GM19025 (cell line): Measurements from ENCODE around the gene DCUN1D1.

Experiments
- ATAC-seq: cut with Tn5 transposase; IDR thresholded peaks from one replicate; pipeline ENCODE4 v1.9.1; 2021; ENCODE audit warnings: mild to moderate bottlenecking, low read depth, moderate library complexity; ENCODE audit not compliant: unreplicated experiment

Gene DCUN1D1

GRCh38 chr3:182937293-182938051 is 42.9 kb downstream of the DCUN1D1 start:
- peak; percentile 78 for ATAC-seq

DNA sequence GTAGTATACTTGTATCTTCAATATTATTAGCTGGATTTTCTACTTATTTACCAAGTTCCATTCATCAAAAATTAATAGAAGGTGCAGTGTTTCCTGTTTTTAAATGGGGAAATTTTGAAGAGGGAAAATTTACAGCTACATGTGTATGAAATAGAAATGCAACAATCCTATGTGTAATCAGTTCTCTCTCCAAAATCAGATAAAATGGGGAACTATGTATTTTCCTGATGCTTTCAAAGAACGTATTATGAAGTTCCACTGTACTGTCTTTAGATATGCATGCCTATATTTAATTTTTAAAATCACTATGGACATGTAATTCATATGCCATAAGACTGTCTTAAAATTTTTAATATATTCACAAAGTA is 43.4 kb downstream of the DCUN1D1 start:
- no peak for ATAC-seq

DNA sequence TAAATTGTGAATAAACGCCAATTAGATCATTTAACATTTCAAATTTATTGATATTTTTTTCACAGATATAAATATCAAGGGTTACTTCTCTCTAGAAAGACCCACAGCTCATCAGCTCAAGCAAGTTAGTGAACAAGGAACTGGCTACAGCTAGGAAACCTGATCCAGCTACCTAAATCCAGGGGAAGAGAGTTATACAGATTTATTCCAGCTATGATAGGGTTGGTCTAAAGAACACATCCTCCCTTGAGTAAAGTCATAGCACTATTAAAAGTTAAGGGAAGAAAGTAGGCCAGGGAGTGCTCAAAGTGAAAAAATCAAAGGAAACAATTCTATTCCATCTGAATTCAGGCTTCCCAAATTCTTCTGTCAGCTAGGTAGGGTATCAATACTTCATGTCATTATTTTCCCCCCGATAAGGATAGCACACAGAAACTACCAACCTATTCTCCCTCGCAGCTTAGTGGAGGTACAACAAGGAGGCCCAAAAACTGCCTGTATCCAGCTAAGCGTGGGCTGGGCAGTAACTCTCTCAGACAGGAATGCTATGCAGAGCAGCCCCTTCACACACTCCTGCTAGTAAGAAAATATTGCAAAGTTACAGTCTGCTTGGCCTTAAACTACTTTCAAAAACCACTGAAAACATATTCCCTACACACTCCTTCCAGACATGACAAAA is 44.0 kb downstream of the DCUN1D1 start:
- ATAC-seq: no peak

DNA sequence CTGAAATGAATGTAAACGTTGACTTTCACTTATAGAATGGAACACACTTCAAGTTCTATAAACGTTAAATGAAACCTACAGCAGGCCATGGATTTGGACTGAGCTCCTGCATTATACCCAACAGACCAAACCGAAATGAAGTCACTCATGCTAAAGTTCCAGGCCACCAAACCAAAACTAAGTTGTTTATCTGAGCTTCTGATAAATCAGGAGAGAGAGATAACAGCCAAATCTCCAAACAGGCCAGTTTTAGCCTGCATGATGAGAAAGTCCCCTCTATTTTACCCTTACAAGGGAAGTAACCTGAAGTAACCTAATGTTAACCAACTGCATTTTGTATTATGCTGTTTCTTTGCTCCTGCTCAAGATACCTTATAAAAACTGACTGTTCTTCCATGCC is 44.5 kb downstream of the DCUN1D1 start:
- ATAC-seq: no peak

GRCh38 chr3:182925944-182926337 is 54.4 kb downstream of the DCUN1D1 start:
- ATAC-seq: no peak

- peak; percentile 96 for ATAC-seq
These were observed 54.9 kb downstream of the DCUN1D1 start for GRCh38 chr3:182925330-182925943.

- ATAC-seq: no peak
These were observed 58.5 kb downstream of the DCUN1D1 start for GRCh38 chr3:182921665-182922355.

GRCh38 chr3:182920515-182921084 is 59.7 kb downstream of the DCUN1D1 start:
- ATAC-seq: no peak

GRCh38 chr3:182919866-182920357 is 60.4 kb downstream of the DCUN1D1 start:
- ATAC-seq: no peak

- ATAC-seq: no peak
These were observed 63.2 kb downstream of the DCUN1D1 start for GRCh38 chr3:182917134-182917533.

DNA sequence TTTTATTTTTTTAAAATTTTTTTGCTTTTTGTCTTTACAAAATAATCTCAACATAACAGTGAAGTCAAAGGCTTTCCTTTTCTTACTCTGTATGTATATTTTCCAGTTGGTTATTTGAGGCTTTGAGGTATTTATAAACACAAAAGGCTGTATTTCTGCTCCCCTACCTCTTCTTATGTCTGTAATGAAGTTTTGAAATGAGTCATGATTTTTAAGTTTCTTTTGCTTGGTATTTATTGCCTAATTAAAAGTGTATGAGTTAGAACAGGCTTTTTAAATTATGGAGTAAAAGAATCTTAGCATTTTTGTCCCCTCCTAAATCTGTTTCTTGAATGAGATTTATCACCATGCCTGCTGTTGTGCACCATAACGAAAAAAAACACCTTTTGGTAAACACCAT is 66.0 kb downstream of the DCUN1D1 start:
- ATAC-seq: peak; percentile 13

DNA sequence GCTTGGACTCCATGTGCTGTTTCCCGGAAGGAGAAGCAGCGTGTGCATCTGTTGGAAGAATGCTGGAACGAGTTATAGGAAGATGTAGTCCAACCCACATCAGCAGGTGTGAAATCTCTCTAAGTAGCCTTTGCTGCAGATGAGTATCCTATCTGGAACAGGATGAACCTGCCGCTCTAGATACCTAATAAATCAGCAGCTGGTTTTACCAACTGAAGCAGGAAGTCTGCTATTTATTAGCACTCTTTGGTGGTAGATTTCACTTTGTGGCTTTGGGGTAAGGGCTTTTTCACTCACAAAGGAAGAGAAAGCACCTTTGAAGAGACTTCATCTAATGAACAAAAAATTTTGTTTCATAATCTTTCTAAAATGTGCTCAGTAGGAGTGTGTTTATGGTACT is 66.4 kb downstream of the DCUN1D1 start:
- peak; percentile 81 for ATAC-seq

DNA sequence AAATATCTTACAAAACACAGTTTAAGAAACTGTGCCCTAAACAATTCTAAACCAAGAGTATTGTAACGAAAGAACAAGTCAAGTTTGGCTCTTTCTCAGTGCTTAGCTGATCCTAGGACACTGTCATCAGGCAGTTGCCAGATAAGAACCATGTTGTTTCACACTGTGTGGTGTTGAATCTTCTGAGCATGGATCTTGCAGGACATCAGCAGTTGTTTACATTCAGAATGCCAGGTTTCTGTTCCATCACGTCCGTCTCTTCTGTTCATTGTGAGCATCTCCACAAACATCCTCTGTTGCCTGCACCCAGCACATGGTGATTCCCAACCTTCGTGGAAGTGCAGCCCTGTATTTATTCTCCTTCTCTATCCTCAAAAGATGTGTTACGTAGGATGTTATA is 67.9 kb downstream of the DCUN1D1 start:
- no peak for ATAC-seq

DNA sequence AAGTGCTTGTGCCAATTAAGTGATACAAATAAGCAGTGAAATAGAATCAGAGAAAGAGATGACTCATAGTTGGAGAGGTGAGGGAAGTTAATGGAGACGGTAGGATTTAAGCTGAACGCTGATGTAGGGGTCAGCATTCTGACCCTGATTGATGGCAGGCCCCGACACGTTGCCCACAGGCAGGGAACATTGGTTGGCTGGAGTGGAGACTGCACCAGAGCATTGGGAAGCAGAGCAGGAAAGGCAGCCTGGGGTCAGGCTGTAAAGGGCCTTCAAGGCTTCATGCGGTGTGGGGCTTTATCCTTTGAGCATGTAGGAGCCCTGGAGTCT is 68.6 kb downstream of the DCUN1D1 start:
- no peak for ATAC-seq

DNA sequence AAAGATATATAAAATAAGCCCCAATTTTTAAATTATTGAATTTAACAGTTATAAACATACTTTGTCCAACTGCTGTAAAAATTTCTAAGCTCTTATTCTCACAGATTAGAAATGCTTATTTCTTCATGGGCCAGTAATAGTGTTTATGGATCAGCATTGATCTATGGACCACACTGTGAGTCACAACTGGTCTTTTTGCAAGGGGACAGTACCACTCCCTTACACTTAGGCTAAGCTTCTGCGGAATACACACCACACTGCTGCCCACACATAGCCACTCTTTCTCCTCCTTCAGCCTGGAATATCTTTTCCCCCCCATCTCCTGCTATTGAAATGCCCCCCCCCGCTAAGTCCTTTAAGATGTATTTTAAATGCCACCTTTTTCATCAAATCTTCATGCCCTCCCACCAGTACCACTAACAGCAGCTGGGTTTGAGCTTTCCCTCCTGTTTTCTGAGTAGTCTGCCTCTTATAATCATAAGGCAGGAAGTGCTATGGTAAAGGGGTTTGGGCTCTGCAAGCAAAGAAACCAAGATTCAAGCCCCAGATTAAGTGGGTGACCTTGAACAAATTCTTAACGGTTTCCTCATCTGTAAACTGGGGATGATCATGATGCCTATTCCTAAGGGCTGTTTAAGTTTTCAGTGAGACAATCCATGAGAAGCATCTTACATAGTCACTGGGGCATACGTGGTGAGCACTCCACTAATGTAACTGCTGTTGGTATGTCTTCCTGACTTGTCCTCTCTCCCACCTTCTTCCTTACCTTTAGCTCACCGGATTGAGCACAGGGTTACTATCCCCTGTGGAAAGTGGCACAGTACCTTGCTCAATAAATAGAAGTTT is 69.2 kb downstream of the DCUN1D1 start:
- ATAC-seq: no peak

GRCh38 chr3:182909318-182910040 is 70.9 kb downstream of the DCUN1D1 start:
- no peak for ATAC-seq

GRCh38 chr3:182908471-182908870 is 71.9 kb downstream of the DCUN1D1 start:
- ATAC-seq: no peak

- no peak for ATAC-seq
These were observed 74.3 kb downstream of the DCUN1D1 start for GRCh38 chr3:182906036-182906435.

DNA sequence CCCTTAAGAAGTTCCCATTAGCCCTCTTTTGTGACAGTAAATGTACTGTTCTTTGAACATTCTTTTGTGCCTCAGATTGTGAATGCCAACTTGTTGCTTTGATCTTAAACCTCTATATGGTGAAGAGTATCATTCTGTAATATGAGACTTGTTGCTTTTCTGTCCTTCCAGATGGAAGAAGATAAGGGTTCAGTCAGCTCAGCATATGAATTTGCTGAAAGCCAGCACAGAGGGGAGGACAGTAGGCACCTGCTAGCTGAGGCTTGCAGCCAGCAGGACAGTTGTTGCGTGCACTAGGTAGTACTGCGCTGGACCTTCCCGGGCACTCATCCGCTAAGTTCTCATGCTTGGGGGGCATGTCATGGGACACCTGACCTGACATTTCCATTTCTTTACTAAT is 74.7 kb downstream of the DCUN1D1 start:
- ATAC-seq: no peak
